GM12875 (cell line): ENCODE results near the gene SLC9A5.

Experiments
- H3K4me3 ChIP-seq: one replicate; pipeline ENCODE4 v1.5.1; 2011; ENCODE audit warnings: low read depth, low read length, control low read depth
- CTCF ChIP-seq: IDR thresholded peaks from 2 replicates; pipeline ENCODE4 v1.5.1; 2011; ENCODE audit warnings: low read depth, mild to moderate bottlenecking, control low read depth, inconsistent platforms, low read length, moderate library complexity, borderline replicate concordance; ENCODE audit not compliant: insufficient read depth

SLC9A5 gene

GRCh38 chr16:67294938-67295361 lies 46.2 kb downstream of the SLC9A5 start:
- TF ChIP-seq CTCF, result no peak
- no peak overlapping the region for H3K4me3 ChIP-seq

GRCh38 chr16:67296420-67296819 lies 47.6 kb downstream of the SLC9A5 start:
- TF ChIP-seq CTCF, result no peak
- no peak overlapping the region for H3K4me3 ChIP-seq

- no peak for TF ChIP-seq CTCF
- no peak overlapping the region for H3K4me3 ChIP-seq
Measured at GRCh38 chr16:67298277-67298676, 49.5 kb downstream of the SLC9A5 start.

- no peak overlapping the region for H3K4me3 ChIP-seq
- no peak for TF ChIP-seq CTCF
Measured at GRCh38 chr16:67299269-67299668, 50.5 kb downstream of the SLC9A5 start.

- H3K4me3 ChIP-seq, result no peak overlapping the region
- no peak for TF ChIP-seq CTCF
Measured at GRCh38 chr16:67301080-67301782, 52.5 kb downstream of the SLC9A5 start.

GRCh38 chr16:67302076-67302475 lies 53.3 kb downstream of the SLC9A5 start:
- no peak for TF ChIP-seq CTCF
- H3K4me3 ChIP-seq, result no peak overlapping the region

GRCh38 chr16:67302970-67303369 lies 54.2 kb downstream of the SLC9A5 start:
- no peak for TF ChIP-seq CTCF
- H3K4me3 ChIP-seq, result no peak overlapping the region
